Loucy (cell line): ENCODE measurements around the gene PIM3.
"Not testable (repeated sequence)": the region's sequence is repeated elsewhere in the genome, so short reads cannot be mapped to it uniquely, and the experiment has no call there.

Experiments
- H2AFZ ChIP-seq: fragments of 200-600 bp; sonication (generic); 2 replicates; pipeline ENCODE4 v1.6.0; 2016; ENCODE audit warnings: antibody characterized with exemption, mild to moderate bottlenecking, low read length, moderate library complexity
- H3F3A ChIP-seq: fragments of 200-600 bp; 2 replicates; pipeline ENCODE4 v1.6.0; 2016; ENCODE audit warnings: antibody characterized with exemption, low read depth, mild to moderate bottlenecking
- H3K27me3 ChIP-seq: fragments of 200-600 bp; sonication (generic); 2 replicates; pipeline ENCODE4 v1.6.1; 2014; ENCODE audit warnings: low read length, mild to moderate bottlenecking; ENCODE audit not compliant: insufficient read depth, poor library complexity, severe bottlenecking
- H3K36me3 ChIP-seq: fragments of 200-600 bp; sonication (generic); 2 replicates; pipeline ENCODE4 v1.6.1; 2016; ENCODE audit warnings: low read length; ENCODE audit not compliant: insufficient read depth
- H3K4me1 ChIP-seq: fragments of 200-600 bp; sonication (generic); 2 replicates; pipeline ENCODE4 v1.5.1; 2014; ENCODE audit warnings: low read length, mild to moderate bottlenecking; ENCODE audit not compliant: insufficient read depth, poor library complexity, severe bottlenecking
- H3K4me2 ChIP-seq: fragments of 200-600 bp; sonication (generic); 2 replicates; pipeline ENCODE4 v1.6.0; 2014; ENCODE audit warnings: antibody characterized with exemption, low read length, low read depth, mild to moderate bottlenecking; ENCODE audit not compliant: poor library complexity, severe bottlenecking
- H3K4me3 ChIP-seq: fragments of 200-600 bp; sonication (generic); 2 replicates; pipeline ENCODE4 v1.5.1; 2014; ENCODE audit warnings: low read length, mild to moderate bottlenecking, mixed read lengths; ENCODE audit not compliant: poor library complexity, severe bottlenecking
- H3K79me2 ChIP-seq: fragments of 200-600 bp; sonication (generic); 2 replicates; pipeline ENCODE4 v1.6.1; 2014; ENCODE audit warnings: low read length; ENCODE audit not compliant: insufficient read depth
- H3K9ac ChIP-seq: fragments of 200-600 bp; sonication (generic); 2 replicates; pipeline ENCODE4 v1.6.0; 2014; ENCODE audit warnings: mild to moderate bottlenecking, low read depth, low read length, moderate library complexity; ENCODE audit not compliant: poor library complexity, severe bottlenecking
- H3K9me2 ChIP-seq: fragments of 200-600 bp; sonication (generic); replicated peaks from 2 replicates; pipeline ENCODE4 v1.6.1; 2016; ENCODE audit warnings: low read depth, low read length, mixed read lengths
- H3K9me3 ChIP-seq: fragments of 200-600 bp; sonication (generic); 2 replicates; pipeline ENCODE4 v1.6.1; 2014; ENCODE audit warnings: mild to moderate bottlenecking, antibody characterized with exemption, low read length, low read depth; ENCODE audit not compliant: insufficient read depth
- H4K20me1 ChIP-seq: fragments of 200-600 bp; sonication (generic); 2 replicates; pipeline ENCODE4 v1.6.0; 2014; ENCODE audit warnings: antibody characterized with exemption, low read length, mild to moderate bottlenecking; ENCODE audit not compliant: insufficient read depth, poor library complexity, severe bottlenecking
- EZH2phosphoT487 ChIP-seq: fragments of 200-600 bp; IDR thresholded peaks from 2 replicates; pipeline ENCODE4 v1.6.1; 2018; ENCODE audit warnings: antibody characterized with exemption, mild to moderate bottlenecking, moderate library complexity, borderline replicate concordance
- TF ChIP-seq, protein P1 (sequence below): fragments of 200-600 bp; sonication (generic); conservative IDR thresholded peaks from 2 replicates; pipeline ENCODE4 v1.5.1; 2014; ENCODE audit warnings: mild to moderate bottlenecking, antibody characterized with exemption, low read length

Gene PIM3

GRCh38 chr22:49977578-49977977, 17.0 kb downstream of the PIM3 start:
- Histone ChIP-seq H4K20me1 (no peaks in the 10 kb centered on the region), H3K79me2 (no peaks in the 10 kb centered on the region), H3K9me2 (no peaks in the 10 kb centered on the region), H3F3A (peaks cover 9% of the 10 kb centered on the region), H3K9me3 (0 out of 2 replicates have a peak, but pooled peaks cover 3% of the 10 kb centered on the region), H2AFZ (no peak overlapping the region), H3K4me3 (no peak overlapping the region), H3K27me3 (no peaks in the 10 kb centered on the region), H3K36me3 (no peaks in the 10 kb centered on the region), H3K4me1 (peaks cover 5% of the 10 kb centered on the region), H3K4me2 (no peak overlapping the region), H3K9ac (no peak overlapping the region)
- TF ChIP-seq, protein P1, sequence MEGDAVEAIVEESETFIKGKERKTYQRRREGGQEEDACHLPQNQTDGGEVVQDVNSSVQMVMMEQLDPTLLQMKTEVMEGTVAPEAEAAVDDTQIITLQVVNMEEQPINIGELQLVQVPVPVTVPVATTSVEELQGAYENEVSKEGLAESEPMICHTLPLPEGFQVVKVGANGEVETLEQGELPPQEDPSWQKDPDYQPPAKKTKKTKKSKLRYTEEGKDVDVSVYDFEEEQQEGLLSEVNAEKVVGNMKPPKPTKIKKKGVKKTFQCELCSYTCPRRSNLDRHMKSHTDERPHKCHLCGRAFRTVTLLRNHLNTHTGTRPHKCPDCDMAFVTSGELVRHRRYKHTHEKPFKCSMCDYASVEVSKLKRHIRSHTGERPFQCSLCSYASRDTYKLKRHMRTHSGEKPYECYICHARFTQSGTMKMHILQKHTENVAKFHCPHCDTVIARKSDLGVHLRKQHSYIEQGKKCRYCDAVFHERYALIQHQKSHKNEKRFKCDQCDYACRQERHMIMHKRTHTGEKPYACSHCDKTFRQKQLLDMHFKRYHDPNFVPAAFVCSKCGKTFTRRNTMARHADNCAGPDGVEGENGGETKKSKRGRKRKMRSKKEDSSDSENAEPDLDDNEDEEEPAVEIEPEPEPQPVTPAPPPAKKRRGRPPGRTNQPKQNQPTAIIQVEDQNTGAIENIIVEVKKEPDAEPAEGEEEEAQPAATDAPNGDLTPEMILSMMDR, result no peak
- no peak for TF ChIP-seq EZH2phosphoT487

DNA sequence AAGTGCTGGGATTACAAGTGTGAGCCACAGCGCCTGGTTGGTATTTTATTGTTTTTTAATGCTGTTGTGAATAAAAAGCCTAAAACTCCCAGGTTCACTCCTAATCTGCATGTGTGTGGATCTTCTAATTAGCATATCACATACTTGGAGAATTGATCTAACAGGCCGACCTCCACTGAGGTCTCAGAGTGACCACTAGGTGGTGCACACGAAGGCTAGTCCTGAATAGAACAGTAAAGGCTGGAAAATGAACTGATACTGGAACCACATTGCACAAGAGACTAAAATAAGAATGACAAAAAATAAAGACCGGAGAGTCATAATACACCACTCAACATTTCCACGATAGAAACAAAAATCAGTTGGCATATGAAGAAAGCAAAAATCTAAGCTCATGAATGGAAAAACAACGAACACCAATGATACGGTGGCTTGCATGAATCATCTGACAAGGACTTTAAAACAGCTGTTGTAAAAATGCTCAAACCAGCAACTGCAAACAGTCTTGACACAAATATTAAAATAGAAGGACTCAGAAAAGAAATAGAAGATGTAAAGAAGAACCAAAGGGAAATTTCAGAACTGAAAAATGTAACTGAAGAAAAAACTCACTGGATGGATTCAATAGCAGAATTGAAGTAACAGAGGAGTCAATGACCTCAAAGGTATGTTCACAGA, 19.2 kb downstream of the PIM3 start:
- no peaks in the 10 kb centered on the region for H3K36me3 ChIP-seq
- H3K79me2 ChIP-seq, result no peaks in the 10 kb centered on the region
- 0 out of 2 replicates have a peak, but pooled peaks cover 3% of the 10 kb centered on the region for H3K9me3 ChIP-seq
- no peak overlapping the region for H3K9ac ChIP-seq
- H4K20me1 ChIP-seq, result no peaks in the 10 kb centered on the region
- no peak overlapping the region for H3K4me3 ChIP-seq
- TF ChIP-seq EZH2phosphoT487, result no peak
- TF ChIP-seq, protein P1, result peak; percentile 71
- H3F3A ChIP-seq, result peaks cover 9% of the 10 kb centered on the region
- no peaks in the 10 kb centered on the region for H3K9me2 ChIP-seq
- peaks cover 5% of the 10 kb centered on the region for H3K4me1 ChIP-seq
- no peaks in the 10 kb centered on the region for H3K27me3 ChIP-seq
- no peak overlapping the region for H2AFZ ChIP-seq
- H3K4me2 ChIP-seq, result no peak overlapping the region

DNA sequence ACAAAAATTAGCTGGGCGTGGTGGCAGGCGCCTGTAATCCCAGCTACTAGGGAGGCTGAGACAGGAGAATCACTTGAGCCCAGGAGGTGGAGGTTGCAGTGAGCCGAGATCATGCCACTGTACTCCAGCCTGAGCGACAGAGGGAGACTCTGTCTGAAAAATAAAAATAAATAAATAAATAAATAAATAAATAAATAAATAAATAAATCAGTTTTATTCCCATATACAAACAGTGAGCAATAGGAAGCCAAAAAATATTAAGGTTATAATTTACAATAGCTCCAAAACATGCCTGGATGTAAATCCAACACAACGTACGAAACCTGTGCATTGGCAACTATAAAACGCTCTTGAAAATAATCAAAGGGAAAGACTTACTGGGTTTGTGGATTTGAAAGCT, 21.2 kb downstream of the PIM3 start:
- not testable (repeated sequence) for H3K4me1 ChIP-seq, H3K4me3 ChIP-seq, H3K27me3 ChIP-seq, H3K9me3 ChIP-seq, H3K4me2 ChIP-seq, H3K79me2 ChIP-seq, H4K20me1 ChIP-seq, H3K9me2 ChIP-seq, H2AFZ ChIP-seq, H3K36me3 ChIP-seq, H3F3A ChIP-seq, H3K9ac ChIP-seq
